Middle frontal gyrus (tissue), 1 donor: Measurements from ENCODE around the gene SSPN.
"Not testable (repeated sequence)": the region's sequence is repeated elsewhere in the genome, so short reads cannot be mapped to it uniquely, and the experiment has no call there.

Source experiments
- DNase-seq: peaks from one replicate; pipeline ENCODE4 v3.0.0-alpha.2; 2015; ENCODE audit warnings: low spot score; ENCODE audit errors: extremely low spot score

SSPN gene

GRCh38 chr12:26227361-26227745 is 32.0 kb downstream of the SSPN start:
- no peak for DNase-seq

DNA sequence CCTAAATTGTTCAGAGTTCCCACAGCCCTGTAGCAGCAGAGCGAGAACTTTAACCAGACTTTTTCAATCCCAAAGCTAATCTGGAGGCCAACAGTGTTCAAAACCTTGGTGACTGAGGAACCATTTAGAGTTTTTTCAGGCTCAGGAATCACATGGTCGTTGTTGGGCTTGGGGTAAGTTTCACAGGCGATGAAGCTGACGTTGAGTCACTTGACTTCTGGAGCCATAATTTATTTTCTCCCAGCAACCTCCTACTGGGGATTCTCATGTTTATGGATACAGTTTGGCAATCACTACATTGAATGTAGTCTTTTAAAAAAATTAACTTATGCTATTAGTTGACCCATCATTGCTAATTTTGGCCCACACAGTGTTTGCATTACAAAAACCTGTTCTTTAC is 34.5 kb downstream of the SSPN start:
- no peak for DNase-seq

DNA sequence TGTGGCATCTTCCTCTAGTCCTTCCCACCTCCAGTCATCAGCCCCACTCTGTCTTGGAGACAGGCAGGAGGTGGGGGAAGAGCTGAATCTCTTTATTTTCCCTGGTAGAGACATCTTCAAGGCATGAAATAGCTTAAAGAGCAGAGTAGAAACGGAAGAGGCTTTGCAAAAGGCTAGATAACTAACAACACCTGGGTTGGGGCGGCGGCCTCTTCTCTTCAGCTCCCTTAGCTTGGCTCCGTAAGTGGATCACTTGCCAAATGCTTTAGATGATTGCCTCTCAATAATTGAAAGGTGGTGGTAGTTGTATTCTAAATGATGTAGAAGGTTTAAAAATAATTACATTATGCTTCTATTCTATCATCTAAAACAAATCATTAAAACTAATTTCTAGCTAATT is 36.1 kb downstream of the SSPN start:
- no peak for DNase-seq

GRCh38 chr12:26231921-26232320 is 36.5 kb downstream of the SSPN start:
- DNase-seq, result no peak

DNA sequence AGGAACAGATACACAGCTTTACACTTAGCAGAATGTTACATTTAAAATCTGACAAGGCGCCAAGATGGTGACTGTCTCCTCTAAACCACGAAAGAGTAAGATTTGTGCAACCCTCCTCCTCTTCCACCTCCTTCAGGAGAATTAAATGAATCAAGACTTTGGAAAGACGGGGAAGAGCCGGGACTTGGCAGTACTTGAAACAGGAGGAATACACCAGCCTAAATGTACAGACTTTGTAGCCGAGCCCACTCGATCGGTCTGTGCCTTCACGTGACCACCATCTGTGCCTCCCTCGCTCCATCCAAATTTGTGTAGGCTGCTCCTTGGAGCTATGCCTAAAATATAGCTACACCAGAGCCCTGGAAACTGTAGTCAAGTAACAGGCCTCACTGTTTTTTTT is 38.3 kb downstream of the SSPN start:
- DNase-seq, result peak; percentile 18

DNA sequence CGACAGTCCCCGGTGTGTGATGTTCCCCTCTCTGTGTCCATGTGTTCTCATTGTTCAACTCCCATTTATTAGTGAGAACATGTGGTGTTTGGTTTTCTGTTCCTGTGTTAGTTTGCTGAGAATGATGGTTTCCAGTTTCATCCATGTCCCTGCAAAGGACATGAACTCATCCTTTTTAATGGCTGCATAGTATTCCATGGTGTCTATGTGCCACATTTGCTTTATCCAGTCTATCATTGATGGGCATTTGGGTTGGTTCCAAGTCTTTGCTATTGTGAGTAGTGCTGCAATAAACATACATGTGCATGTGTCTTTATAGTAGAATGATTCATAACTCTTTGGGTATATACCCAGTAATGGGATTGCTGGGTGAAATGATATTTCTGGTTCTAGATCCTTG is 40.1 kb downstream of the SSPN start:
- DNase-seq, result not testable (repeated sequence)

DNA sequence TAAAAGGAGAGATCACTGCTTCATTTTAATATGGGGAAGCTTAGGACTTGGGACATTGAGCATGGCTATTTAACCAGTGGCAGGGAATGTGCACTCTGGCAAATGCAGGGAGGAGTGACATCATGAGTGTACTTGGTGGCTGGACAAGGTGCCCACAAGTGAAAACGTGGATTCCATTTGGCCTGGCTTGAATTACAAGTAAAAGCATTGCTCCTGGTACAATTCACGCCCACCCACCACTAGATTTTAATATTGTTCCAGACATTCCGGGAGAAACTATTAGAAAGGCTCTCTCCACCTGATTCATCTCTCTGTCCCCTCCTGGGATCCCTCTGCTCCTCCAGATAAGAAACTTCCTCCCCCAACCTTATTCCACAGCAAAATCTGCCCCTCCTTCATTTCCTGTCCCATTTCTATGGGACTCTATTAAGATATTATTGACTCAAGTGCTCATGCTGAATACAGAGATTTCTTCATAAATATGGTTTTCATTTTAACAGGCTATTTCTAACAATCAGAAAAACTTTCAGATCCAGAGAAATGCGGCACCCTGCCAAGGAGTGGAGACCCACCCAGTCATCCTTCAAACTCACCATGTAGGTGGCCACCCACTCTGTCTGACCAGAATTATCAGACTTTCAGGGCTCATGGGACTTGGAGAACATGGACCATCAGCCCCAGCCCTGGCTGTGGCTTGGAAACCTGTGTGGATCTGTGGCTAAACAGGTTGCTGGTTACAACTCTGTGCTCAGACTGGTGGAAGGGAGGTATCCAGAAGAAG is 43.2 kb downstream of the SSPN start:
- no peak for DNase-seq

DNA sequence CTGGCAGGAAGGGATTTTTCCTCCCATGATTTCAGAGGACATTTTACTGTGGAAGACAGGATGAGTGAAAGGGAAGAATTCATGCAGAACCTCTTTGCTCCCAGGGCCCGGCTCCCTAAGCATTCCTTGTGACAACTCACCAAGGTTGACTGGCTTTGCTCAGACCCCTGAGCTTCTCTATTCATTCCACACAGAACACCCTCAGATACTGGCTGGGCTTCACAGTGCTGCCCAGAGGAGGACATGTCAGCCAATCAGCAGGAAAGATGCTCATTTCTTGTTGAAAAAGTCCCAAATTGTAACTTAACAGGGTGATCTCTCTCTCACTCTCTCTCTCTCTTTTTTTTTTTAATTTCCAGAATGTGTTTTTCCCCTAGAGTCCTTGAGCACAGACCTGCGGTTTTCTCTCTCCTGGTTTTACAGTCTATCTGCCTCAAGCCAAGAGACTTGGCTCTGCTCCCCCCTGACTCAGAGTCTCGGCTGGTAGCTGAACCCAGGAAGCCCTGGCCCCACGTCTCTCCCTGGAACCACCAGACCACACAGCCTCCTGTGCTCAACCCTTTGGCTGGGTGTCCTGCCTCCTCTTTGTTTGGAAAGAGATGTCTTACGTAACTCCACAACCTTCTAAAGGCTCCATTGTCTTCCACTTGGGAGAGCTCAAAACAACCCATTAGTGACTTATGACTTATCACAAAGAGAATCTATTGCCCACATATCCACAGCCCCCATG is 43.9 kb downstream of the SSPN start:
- DNase-seq, result peak; percentile 20

GRCh38 chr12:26239852-26240815 is 44.8 kb downstream of the SSPN start:
- DNase-seq, result no peak

DNA sequence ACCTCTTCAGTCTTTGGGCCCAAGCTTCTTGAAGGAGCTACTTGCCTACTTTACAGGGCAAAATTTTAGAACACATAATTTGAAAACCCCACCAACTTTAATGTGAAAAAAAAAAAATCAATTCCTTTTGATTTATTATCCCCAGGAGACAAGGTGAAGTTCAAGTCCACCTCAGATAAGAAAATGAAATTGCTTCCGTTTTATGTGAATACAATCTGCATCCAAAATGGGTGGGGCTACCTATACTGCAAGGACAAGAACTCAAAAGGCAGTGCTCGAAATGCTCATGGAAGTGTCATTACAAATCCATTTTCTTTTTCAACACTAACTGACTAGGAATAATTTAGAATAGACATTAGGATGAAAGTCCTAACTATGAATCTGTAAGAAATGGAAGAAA is 45.7 kb downstream of the SSPN start:
- no peak for DNase-seq

DNA sequence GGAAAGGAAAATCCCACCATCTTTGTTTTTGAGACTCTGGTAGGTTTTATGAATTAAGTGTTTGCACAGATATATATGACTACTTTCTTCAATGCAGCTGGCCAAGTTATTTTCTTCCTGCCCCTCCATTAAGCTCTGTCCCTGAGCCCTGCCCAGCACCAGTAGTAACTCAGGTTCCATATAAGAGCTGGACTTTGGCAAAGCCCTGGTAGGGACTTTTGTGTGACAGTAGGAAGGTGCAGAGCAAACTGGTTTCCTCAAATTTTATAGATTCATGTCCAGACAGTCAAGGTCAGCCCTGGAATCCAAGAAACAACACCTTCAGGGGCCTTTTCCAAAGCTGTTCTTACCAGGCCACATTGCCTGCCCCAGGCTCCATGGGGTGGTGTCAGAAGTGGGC is 47.3 kb downstream of the SSPN start:
- DNase-seq, result no peak

DNA sequence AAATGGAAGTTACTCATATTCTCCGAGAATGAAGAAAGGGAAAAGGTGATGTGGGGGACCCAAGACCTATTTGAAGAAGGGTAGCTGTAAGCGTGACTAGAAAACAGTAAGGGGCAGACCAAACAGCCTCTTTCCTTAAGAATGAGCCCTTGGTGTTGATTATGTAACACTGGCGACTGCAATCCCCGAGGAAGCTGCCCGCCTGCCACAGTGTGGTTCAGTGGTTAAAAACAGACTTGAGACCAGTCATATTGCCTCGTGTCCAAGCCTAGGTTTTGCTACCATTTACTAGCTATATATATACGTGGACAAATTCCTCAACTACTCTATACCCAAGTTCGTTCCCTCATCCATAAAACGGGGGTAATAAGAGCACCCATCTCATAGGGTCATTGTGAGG is 49.1 kb downstream of the SSPN start:
- no peak for DNase-seq

DNA sequence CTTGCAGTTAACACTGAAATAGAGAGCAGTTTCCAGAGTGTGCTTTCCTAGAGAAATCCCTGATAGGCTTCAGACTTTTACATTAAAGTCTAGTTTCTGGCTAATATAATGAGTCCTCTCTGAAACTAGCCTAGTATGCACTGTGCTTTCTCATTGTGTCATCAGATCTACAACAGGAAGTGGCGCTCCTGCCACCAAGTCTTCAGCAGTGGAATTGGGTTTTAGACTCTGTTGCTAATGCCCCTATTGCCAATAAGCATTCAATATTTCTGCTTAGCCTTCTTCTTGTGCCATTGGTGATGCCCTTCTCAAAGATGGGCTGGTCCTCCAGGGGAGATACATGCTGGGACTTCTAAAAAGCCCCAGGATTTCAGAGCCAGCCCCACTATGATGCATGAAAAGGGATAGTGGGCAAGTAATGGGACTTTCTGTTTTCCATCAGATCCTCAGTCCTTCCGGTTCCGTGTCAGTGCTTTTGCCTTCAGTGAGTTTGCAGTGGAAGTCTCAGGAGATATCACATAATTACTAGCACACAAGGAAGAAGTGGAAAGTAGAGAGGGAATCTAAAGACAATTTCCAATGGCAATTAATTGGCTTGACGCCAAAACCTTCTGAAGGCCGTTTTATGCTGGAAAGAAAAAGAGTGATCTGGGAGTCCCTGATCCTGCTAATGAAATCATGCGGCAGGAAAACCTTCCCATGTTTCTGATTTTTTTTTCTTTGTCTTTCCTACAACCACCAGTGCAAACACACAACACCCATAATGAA is 50.0 kb downstream of the SSPN start:
- no peak for DNase-seq

GRCh38 chr12:26246483-26247164 is 51.3 kb downstream of the SSPN start:
- no peak for DNase-seq

DNA sequence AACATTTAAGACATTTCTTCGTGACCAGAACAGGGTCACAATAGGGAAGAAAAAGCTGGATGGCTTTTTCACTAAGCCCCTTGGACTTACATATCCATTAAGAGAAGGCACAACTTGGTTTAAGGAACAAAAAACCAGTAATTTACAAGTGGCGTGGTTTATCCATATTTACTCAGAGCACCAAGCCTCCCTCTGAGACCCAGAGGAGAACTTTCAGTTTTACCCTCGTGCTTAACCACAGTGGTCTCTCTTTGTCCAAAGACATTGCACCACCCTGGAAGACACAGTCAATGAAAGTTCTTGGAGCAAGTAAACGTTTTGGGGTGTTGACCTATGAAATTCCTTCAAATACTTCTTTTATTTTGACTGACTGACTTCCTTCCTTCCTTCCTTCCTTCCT is 52.5 kb downstream of the SSPN start:
- no peak for DNase-seq

DNA sequence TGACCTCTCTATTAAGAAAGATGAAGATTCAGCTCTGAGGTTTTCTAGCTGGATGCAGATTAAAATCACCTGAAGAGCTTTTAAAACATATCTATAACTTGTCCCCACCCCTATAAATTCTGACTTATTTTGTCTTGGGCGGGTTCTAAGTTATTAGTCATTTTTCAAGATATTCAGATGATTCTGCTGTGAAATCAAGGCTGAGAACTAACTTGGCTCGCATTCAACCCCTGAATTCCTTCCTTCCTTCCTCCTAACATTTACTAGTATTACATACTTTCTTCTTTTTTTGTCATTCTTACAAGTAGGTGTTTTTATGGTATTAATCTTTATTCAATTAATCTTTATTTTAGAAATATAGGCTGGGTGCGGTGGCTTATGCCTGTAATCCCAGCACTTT is 55.4 kb downstream of the SSPN start:
- DNase-seq, result no peak

GRCh38 chr12:26251600-26251999 is 56.2 kb downstream of the SSPN start:
- no peak for DNase-seq

DNA sequence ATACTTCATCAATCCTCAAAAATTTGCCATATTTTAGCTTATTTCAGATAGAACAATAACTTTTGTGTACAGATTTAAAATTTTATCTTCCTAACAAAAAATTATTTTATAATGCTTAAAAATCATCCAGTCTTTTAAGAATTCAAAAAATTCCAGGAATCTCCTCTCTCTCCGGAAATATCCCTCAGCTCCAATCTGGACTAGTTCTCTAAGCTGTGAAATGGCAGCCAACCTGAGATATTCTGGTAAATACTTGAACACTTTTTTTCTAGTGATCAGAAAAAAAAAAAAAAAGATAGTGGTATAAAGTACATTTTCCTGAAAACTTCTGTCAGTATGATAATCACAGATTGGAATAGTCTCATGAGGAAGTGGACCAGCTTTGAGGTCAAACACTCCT is 57.6 kb downstream of the SSPN start:
- no peak for DNase-seq

DNA sequence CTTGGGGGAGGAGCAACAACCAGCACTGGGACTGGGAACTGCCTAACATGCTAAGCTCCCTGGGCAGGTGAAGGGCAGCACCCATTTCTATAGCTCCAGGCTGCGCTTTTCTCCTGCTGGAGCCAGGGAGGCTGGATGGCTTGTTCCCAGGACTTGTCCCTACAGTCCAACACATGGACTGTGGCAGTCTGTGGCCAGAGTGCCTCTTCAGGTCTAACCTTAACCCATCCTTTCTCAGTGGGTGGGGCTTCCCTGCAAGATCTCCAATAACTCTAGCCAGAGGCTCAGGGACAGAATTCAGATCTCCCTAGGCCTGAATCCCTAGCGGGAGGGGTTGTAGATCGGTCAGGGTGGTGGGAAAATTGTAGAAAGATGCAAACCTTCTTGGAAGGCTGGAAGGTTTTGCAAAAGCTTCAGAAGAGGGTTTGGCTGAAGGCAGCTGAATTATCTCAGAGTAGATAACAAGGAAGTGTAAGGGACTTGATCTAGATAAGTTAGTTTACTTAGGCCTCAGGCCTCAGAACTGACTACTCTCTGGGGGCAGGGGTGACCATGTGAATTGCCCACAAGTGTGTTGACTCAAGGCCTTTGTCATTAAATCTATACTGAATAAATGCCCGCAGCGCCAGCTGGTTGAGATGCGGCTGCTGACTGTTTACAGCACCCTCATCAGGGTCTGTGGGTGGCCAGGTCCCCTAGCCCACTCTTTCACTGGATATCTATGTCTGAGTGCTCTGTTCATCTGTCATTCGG is 60.7 kb downstream of the SSPN start:
- DNase-seq, result no peak
